GM13976 (cell line): ENCODE measurements around the gene FYN.

Source experiments
- DNase-seq: peaks from one replicate; pipeline ENCODE4 v3.0.0; 2012; ENCODE audit warnings: low spot score
- CTCF ChIP-seq: IDR thresholded peaks from 2 replicates; pipeline ENCODE4 v1.5.1; 2012; ENCODE audit warnings: borderline replicate concordance, mild to moderate bottlenecking; ENCODE audit not compliant: insufficient read depth; ENCODE audit errors: extremely low read depth, missing control alignments, control extremely low read depth
- in situ Hi-C: fragments of 300-500 bp; cut with MboI; formaldehyde crosslinking; loops from one replicate; pipeline ENCODE4 v1.12.0; 2022; ENCODE audit warnings: low sequenced_read_pairs, mixed read lengths, inconsistent platforms; ENCODE audit not compliant: unreplicated experiment

Gene FYN

GRCh38 chr6:111819458-111819857, 53.8 kb downstream of the FYN start:
- TF ChIP-seq CTCF = no peak
- in situ Hi-C loops = no loop called here
- no peak for DNase-seq

DNA sequence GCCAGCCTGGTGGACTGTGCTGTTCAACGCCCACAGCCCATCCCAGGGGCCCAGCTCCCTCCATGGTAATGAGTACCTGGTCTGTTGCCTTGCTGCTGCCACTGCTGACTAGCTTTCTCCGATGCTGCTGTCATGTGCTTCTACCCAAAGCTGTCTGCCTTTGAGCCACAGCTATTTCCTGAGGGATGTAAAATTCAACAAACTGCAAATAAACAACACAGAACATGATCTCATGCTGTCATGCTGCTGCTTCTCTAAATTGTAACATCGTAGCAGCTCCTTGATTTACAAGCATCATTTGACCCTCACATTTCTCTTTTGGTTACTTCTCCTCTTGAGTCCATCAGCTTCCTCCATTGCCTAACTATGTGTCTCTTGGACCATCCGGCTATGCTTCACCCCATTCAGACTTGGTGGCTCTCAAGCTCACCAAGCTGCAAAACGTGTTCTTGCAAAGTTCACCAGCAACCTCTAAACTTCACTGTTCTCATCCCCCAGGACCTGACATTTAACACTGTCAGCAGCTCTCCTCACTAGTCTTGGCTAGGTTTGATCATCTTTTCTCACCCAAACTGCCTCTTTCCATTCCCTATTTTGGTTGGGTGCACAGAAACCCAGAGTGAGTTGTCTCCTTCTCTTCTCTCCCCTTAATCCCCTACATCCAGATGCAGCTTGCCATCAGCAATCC, 54.6 kb downstream of the FYN start:
- TF ChIP-seq CTCF = no peak
- DNase-seq = no peak
- in situ Hi-C loops = no loop called here

GRCh38 chr6:111817451-111818120, 55.7 kb downstream of the FYN start:
- DNase-seq = no peak
- no peak for TF ChIP-seq CTCF
- in situ Hi-C loops = no loop called here

- TF ChIP-seq CTCF = no peak
- in situ Hi-C loops = no loop called here
- DNase-seq = no peak
Measured at GRCh38 chr6:111813677-111814310, 59.5 kb downstream of the FYN start.

DNA sequence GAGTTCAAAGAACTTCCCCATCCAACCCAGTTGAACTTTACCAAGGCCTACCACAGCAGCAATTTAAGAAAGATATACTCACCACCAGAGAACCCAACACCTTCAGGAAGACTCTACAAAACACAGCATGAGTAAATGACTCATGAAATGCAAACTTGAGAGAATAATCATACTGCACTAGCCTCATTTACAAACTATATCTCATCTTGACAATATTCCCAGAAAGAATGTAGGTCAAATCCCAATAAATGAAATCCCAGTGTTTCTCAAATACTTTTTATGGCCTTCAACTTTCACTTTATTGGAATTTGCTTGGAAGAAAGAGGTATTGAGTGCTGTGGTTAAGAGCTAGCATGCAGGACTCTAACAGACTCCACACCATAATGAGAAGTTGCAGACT, 60.0 kb downstream of the FYN start:
- no peak for TF ChIP-seq CTCF
- no peak for DNase-seq
- in situ Hi-C loops = no loop called here

- DNase-seq = no peak
- TF ChIP-seq CTCF = no peak
- in situ Hi-C loops = no loop called here
Measured at GRCh38 chr6:111812060-111813038, 60.9 kb downstream of the FYN start.
